Measurements from ENCODE around the gene BAK1. TPM values are rescaled to one million over a fixed set of nuclear protein-coding genes. Genes with fewer than 3 reads are reported as not detected.
A peak's percentile ranks its signal among the peaks of the same experiment; 100 is the strongest.

BAK1 gene
- polyA plus RNA-seq, 3 donors: 27.8 to 41.5 (median 34.0) TPM

DNA sequence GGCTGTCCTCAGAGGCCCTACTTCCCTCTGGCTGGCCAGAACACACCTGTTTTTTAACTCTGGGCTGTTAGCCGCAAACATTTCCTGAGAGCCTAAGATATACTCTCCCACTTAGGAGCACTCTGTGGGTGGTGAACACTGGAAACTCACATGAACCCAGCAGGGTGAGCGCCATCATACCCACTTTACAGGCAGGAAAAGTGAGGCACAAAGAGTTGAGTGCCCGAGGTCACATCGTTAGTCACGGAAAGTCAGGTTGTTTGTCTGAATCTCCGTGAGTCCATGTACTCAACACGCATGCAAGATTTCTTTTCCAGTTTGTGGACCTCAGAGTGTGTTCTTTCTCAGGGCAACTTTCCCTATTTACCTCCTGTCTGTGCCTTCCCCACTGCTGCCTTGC, 1.9 kb downstream of the BAK1 start:
- H3K9me3 Mint-ChIP-seq: no peaks in the 10 kb centered on the region
- H3K36me3 Mint-ChIP-seq: peaks cover 36 to 41% of the 10 kb centered on the region in 2 donors
- no peaks in the 10 kb centered on the region for H3K27me3 ChIP-seq (ENCODE audit: control insufficient read depth in 2 of 2, insufficient read depth in 2 of 2, low read length in 2 of 2)
- peaks cover 37 to 39% of the 10 kb centered on the region in 2 donors for H3K4me1 ChIP-seq (ENCODE audit: control insufficient read depth in 1 of 2, insufficient read depth in 2 of 2, low read length in 2 of 2)
- peak overlapping the region; percentile 91 for H3K9ac ChIP-seq (ENCODE audit: insufficient read depth, low read length, poor library complexity, severe bottlenecking)
- TF ChIP-seq, protein P1, sequence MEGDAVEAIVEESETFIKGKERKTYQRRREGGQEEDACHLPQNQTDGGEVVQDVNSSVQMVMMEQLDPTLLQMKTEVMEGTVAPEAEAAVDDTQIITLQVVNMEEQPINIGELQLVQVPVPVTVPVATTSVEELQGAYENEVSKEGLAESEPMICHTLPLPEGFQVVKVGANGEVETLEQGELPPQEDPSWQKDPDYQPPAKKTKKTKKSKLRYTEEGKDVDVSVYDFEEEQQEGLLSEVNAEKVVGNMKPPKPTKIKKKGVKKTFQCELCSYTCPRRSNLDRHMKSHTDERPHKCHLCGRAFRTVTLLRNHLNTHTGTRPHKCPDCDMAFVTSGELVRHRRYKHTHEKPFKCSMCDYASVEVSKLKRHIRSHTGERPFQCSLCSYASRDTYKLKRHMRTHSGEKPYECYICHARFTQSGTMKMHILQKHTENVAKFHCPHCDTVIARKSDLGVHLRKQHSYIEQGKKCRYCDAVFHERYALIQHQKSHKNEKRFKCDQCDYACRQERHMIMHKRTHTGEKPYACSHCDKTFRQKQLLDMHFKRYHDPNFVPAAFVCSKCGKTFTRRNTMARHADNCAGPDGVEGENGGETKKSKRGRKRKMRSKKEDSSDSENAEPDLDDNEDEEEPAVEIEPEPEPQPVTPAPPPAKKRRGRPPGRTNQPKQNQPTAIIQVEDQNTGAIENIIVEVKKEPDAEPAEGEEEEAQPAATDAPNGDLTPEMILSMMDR (IDR thresholded peaks at IDR 0.05): no peak
- peak overlapping the region; percentile 89 to 97 (median 92) for H3K27ac Mint-ChIP-seq
- peak overlapping the region; percentile 90 to 94 for H3K4me3 Mint-ChIP-seq
- H2AFZ ChIP-seq (ENCODE audit: insufficient read depth, low read depth, low read length, poor library complexity, severe bottlenecking): peak overlapping the region; percentile 52
- H3K79me2 ChIP-seq (ENCODE audit: insufficient read depth, low read length): peaks cover 41% of the 10 kb centered on the region
- no peaks in the 10 kb centered on the region for H3K27me3 Mint-ChIP-seq (ENCODE audit: low read depth in 3 of 3)
- peak overlapping the region; percentile 88 for H3K4me2 ChIP-seq (replicated peaks; ENCODE audit: extremely low read depth, low read length, poor library complexity, severe bottlenecking)
- no peak for DNase-seq
- no peaks in the 10 kb centered on the region for H4K20me1 ChIP-seq (ENCODE audit: insufficient read depth, low read length)
- peak overlapping the region; percentile 76 to 90 for H3K27ac ChIP-seq (ENCODE audit: low read depth in 1 of 2, low read length in 2 of 2)
- H3K4me1 Mint-ChIP-seq: peaks cover 31% of the 10 kb centered on the region
- H3K9me3 ChIP-seq (replicated peaks in 1 of 2; ENCODE audit: control insufficient read depth in 1 of 2, insufficient read depth in 1 of 2, low read length in 2 of 2): no peaks in the 10 kb centered on the region
- 93% methylated on average over 7 of the region's 7 CpGs for WGBS (ENCODE audit: insufficient coverage)
- H3K4me3 ChIP-seq (replicated peaks in 1 of 3; ENCODE audit: low read depth in 2 of 3, low read length in 3 of 3): peak overlapping the region; percentile 73 to 99 (median 84)
- peaks cover 26 to 28% of the 10 kb centered on the region in 2 donors for H3K36me3 ChIP-seq (replicated peaks in 1 of 2; ENCODE audit: control insufficient read depth in 1 of 2, insufficient read depth in 2 of 2, low read length in 2 of 2)
- intact Hi-C loops (cut with micrococcal nuclease): no loop called here

DNA sequence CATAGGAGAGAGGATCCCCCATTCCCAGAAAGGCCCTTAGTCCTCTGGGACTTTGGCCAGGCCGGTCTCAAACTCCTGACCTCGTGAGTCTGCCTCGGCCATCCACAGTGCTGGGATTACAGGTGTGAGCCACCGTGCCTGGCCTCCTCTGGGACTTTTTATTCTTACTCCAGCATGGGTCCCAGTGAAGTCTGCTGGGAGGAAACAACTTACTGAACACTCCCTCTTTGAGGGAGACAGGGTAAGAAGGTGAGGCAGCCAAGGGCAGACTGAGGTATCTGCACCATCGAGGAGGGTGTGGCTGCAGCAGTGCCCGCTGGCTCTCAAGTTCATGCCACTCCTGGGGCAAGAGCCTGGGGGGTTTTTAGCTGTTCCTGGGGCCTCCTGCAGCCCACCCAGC, 2.4 kb downstream of the BAK1 start:
- H3K4me2 ChIP-seq (replicated peaks; ENCODE audit: extremely low read depth, low read length, poor library complexity, severe bottlenecking): peak overlapping the region; percentile 88
- peaks cover 31% of the 10 kb centered on the region for H3K4me1 Mint-ChIP-seq
- peak overlapping the region; percentile 76 to 90 for H3K27ac ChIP-seq (ENCODE audit: low read depth in 1 of 2, low read length in 2 of 2)
- no peaks in the 10 kb centered on the region for H3K9me3 ChIP-seq (replicated peaks in 1 of 2; ENCODE audit: control insufficient read depth in 1 of 2, insufficient read depth in 1 of 2, low read length in 2 of 2)
- TF ChIP-seq, protein P1 (IDR thresholded peaks at IDR 0.05): no peak
- H3K4me3 ChIP-seq (replicated peaks in 1 of 3; ENCODE audit: low read depth in 2 of 3, low read length in 3 of 3): peak overlapping the region in 1 of 3 experiments; percentile 99
- no peak overlapping the region for H2AFZ ChIP-seq (ENCODE audit: insufficient read depth, low read depth, low read length, poor library complexity, severe bottlenecking)
- no peaks in the 10 kb centered on the region for H3K9me3 Mint-ChIP-seq
- peaks cover 26 to 28% of the 10 kb centered on the region in 2 donors for H3K36me3 ChIP-seq (replicated peaks in 1 of 2; ENCODE audit: control insufficient read depth in 1 of 2, insufficient read depth in 2 of 2, low read length in 2 of 2)
- DNase-seq: no peak
- peaks cover 37 to 39% of the 10 kb centered on the region in 2 donors for H3K4me1 ChIP-seq (ENCODE audit: control insufficient read depth in 1 of 2, insufficient read depth in 2 of 2, low read length in 2 of 2)
- H3K27ac Mint-ChIP-seq: peak overlapping the region; percentile 91 to 97 (median 93)
- H3K27me3 ChIP-seq (ENCODE audit: control insufficient read depth in 2 of 2, insufficient read depth in 2 of 2, low read length in 2 of 2): no peaks in the 10 kb centered on the region
- intact Hi-C loops (cut with micrococcal nuclease): no loop called here
- H4K20me1 ChIP-seq (ENCODE audit: insufficient read depth, low read length): no peaks in the 10 kb centered on the region
- peak overlapping the region; percentile 1 for H3K9ac ChIP-seq (ENCODE audit: insufficient read depth, low read length, poor library complexity, severe bottlenecking)
- no peaks in the 10 kb centered on the region for H3K27me3 Mint-ChIP-seq (ENCODE audit: low read depth in 3 of 3)
- peaks cover 41% of the 10 kb centered on the region for H3K79me2 ChIP-seq (ENCODE audit: insufficient read depth, low read length)
- WGBS (ENCODE audit: insufficient coverage): 90% methylated on average over 6 of the region's 6 CpGs
- H3K4me3 Mint-ChIP-seq: peak overlapping the region; percentile 70 to 94
- H3K36me3 Mint-ChIP-seq: peaks cover 36 to 41% of the 10 kb centered on the region in 2 donors
